Measurements from ENCODE around the gene SWSAP1. TPM values are rescaled to one million over a fixed set of nuclear protein-coding genes. Genes with fewer than 3 reads are reported as not detected.

SWSAP1 gene
- total and polyA plus RNA-seq, 2 of the 4 experiments (the other 2 are of a cell fraction): 0.36 to 1.6 TPM

DNA sequence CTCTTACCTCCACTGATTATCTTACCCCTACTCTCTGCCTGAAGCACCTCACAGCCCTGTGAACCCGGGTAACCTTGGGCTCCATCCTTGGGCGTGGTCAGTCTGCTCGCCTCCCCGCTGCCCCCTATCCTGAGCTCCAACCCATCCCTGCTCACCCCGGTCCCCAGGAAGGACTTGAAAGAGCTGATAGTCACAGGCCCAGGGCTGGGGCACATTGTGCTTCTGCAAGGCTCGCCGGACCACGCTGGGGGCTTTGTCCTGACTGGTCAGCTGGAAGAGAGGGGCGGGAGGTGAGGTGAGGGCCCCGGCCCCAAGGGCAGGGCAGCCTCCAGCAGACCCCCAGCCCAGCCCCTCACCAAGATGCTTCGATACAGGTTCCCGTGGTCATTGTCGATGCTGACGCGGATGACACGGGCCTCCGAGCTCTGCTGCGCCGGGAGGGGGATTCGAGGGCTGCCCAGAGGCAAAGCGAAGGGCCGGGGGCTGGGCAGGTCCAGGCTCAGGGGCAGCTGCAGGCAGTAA lies 22.7 kb downstream of the SWSAP1 start:
- intact Hi-C loops (cut with micrococcal nuclease): no loop called here
- CTCF ChIA-PET: interaction anchor here (0.7 to 1.1 kb wide), 2 partner anchors 14 to 24 kb away, joined by 3 read pairs; no protein-coding TSS in a partner anchor
- no peak overlapping the region for H3K9ac ChIP-seq (ENCODE audit: low read depth, low read length)

More for the DNA sequence above, 22.7 kb downstream of the SWSAP1 start:
- in situ Hi-C loops (cut with MboI; ENCODE audit: low sequenced_read_pairs): no loop called here
- BruUV-seq (replicated peaks): no TSS peak
- no peaks in the 10 kb centered on the region for H3K36me3 ChIP-seq (ENCODE audit: control insufficient read depth, insufficient read depth, low read length)
- DNase-seq (no peak), ATAC-seq (ENCODE audit: low read depth) (no peak)
- H3K14ac ChIP-seq (replicated peaks; ENCODE audit: low read depth, low read length): no peak overlapping the region
- no peak overlapping the region for H2BK120ac ChIP-seq (ENCODE audit: low read depth, low read length)
- H3K27ac ChIP-seq (ENCODE audit: insufficient read depth, low read length): no peak overlapping the region
- POLR2A ChIA-PET (ENCODE audit: unreplicated experiment): interaction anchor here (0.6 kb wide), 1 partner anchor 49 kb away, joined by 5 read pairs; no protein-coding TSS in a partner anchor
- WGBS, 2 experiments (ENCODE audit: extremely low coverage in 2 of 2, insufficient read length in 1 of 2): 90% methylated on average over 10 of the region's 22 CpGs; no CpG with 5 or more reads in 1 of the 2 experiments
- no peak overlapping the region for H2AK9ac ChIP-seq (replicated peaks; ENCODE audit: low read depth, low read length, poor library complexity)
- no peaks in the 10 kb centered on the region for H3K9me3 ChIP-seq (ENCODE audit: control insufficient read depth, insufficient read depth, low read length)
- H3K4me1 ChIP-seq (ENCODE audit: control insufficient read depth, insufficient read depth, low read length): no peaks in the 10 kb centered on the region
- H4K5ac ChIP-seq (ENCODE audit: low read depth, low read length): no peak overlapping the region
- TF ChIP-seq, protein P1, sequence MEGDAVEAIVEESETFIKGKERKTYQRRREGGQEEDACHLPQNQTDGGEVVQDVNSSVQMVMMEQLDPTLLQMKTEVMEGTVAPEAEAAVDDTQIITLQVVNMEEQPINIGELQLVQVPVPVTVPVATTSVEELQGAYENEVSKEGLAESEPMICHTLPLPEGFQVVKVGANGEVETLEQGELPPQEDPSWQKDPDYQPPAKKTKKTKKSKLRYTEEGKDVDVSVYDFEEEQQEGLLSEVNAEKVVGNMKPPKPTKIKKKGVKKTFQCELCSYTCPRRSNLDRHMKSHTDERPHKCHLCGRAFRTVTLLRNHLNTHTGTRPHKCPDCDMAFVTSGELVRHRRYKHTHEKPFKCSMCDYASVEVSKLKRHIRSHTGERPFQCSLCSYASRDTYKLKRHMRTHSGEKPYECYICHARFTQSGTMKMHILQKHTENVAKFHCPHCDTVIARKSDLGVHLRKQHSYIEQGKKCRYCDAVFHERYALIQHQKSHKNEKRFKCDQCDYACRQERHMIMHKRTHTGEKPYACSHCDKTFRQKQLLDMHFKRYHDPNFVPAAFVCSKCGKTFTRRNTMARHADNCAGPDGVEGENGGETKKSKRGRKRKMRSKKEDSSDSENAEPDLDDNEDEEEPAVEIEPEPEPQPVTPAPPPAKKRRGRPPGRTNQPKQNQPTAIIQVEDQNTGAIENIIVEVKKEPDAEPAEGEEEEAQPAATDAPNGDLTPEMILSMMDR (conservative IDR thresholded peaks at IDR 0.05; ENCODE audit: low read depth, low read length): no peak
- no peak for TF ChIP-seq NFE2L2 (IDR thresholded peaks at IDR 0.05; ENCODE audit: low read depth, low read length)
- TF ChIP-seq, protein P2, sequence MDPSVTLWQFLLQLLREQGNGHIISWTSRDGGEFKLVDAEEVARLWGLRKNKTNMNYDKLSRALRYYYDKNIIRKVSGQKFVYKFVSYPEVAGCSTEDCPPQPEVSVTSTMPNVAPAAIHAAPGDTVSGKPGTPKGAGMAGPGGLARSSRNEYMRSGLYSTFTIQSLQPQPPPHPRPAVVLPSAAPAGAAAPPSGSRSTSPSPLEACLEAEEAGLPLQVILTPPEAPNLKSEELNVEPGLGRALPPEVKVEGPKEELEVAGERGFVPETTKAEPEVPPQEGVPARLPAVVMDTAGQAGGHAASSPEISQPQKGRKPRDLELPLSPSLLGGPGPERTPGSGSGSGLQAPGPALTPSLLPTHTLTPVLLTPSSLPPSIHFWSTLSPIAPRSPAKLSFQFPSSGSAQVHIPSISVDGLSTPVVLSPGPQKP (IDR thresholded peaks at IDR 0.05; ENCODE audit: borderline replicate concordance, low read depth, low read length): no peak
- TF ChIP-seq MXI1 (IDR thresholded peaks at IDR 0.05; ENCODE audit: borderline replicate concordance, low read depth, low read length): no peak
- no peak for TF ChIP-seq MAFK (IDR thresholded peaks at IDR 0.05; ENCODE audit: low read depth, low read length)
- no peak for TF ChIP-seq CHD1 (IDR thresholded peaks at IDR 0.05; ENCODE audit: low read depth, low read length)
- TF ChIP-seq MAZ (IDR thresholded peaks at IDR 0.05; ENCODE audit: borderline replicate concordance, low read depth, low read length): no peak
- no peak for TF ChIP-seq POLR2A (IDR thresholded peaks at IDR 0.05; ENCODE audit: low read depth, low read length)
- TF ChIP-seq, protein P3, sequence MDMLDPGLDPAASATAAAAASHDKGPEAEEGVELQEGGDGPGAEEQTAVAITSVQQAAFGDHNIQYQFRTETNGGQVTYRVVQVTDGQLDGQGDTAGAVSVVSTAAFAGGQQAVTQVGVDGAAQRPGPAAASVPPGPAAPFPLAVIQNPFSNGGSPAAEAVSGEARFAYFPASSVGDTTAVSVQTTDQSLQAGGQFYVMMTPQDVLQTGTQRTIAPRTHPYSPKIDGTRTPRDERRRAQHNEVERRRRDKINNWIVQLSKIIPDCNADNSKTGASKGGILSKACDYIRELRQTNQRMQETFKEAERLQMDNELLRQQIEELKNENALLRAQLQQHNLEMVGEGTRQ (IDR thresholded peaks at IDR 0.05; ENCODE audit: low read depth, low read length): no peak
- TF ChIP-seq CEBPB (IDR thresholded peaks at IDR 0.05; ENCODE audit: low read depth, low read length): no peak
- TF ChIP-seq RCOR1 (IDR thresholded peaks at IDR 0.05; ENCODE audit: insufficient replicate concordance, low read length): no peak
- no peak for TF ChIP-seq FOS (IDR thresholded peaks at IDR 0.05; ENCODE audit: low read depth, low read length)
- no peak overlapping the region for H3K56ac ChIP-seq (ENCODE audit: extremely low read depth, insufficient read depth, low read length)
- H3K4ac ChIP-seq (ENCODE audit: low read depth, low read length): no peak overlapping the region
- no peak overlapping the region for H2BK5ac ChIP-seq (ENCODE audit: low read depth, low read length, poor library complexity, severe bottlenecking)
- H3K9me1 ChIP-seq (ENCODE audit: insufficient read depth, low read length): peaks cover 3% of the 10 kb centered on the region; the same call in 1 of the 2 replicates
- H2AFZ ChIP-seq (replicated peaks; ENCODE audit: low read length, poor library complexity): no peak overlapping the region
- no peaks in the 10 kb centered on the region for H3K79me1 ChIP-seq (ENCODE audit: low read depth in 1 of 2, low read length in 2 of 2)
- dilution Hi-C loops (cut with HindIII; ENCODE audit: low sequenced_read_pairs, unreplicated experiment): no loop called here
- H3K4me3 ChIP-seq (ENCODE audit: insufficient read depth, low read depth, low read length): no peak overlapping the region
- no peaks in the 10 kb centered on the region for H3K27me3 ChIP-seq (ENCODE audit: control insufficient read depth, insufficient read depth, low read length)
- no peak overlapping the region for H2BK15ac ChIP-seq (ENCODE audit: low read depth, low read length)
- no peak overlapping the region for H2AK5ac ChIP-seq (ENCODE audit: low read depth, low read length)
- no peak overlapping the region for H3K4me2 ChIP-seq (ENCODE audit: low read depth, low read length)
- H3K18ac ChIP-seq (ENCODE audit: low read depth, low read length): no peak overlapping the region
- no peak overlapping the region for H3K23ac ChIP-seq (ENCODE audit: low read depth, low read length)
- no peak overlapping the region for H2BK20ac ChIP-seq (ENCODE audit: low read depth, low read length)
- H4K20me1 ChIP-seq (ENCODE audit: insufficient read depth, low read length): no peaks in the 10 kb centered on the region
- H4K91ac ChIP-seq (ENCODE audit: insufficient read depth, low read depth, low read length): no peak overlapping the region
- H4K8ac ChIP-seq (ENCODE audit: low read depth in 2 of 2, low read length in 2 of 2): no peak overlapping the region

All from IMR-90 (cell line).